ENCODE data around the gene CFAP97.
"Not testable (repeated sequence)": the region's sequence is repeated elsewhere in the genome, so short reads cannot be mapped to it uniquely, and the experiment has no call there.

Gene CFAP97

DNA sequence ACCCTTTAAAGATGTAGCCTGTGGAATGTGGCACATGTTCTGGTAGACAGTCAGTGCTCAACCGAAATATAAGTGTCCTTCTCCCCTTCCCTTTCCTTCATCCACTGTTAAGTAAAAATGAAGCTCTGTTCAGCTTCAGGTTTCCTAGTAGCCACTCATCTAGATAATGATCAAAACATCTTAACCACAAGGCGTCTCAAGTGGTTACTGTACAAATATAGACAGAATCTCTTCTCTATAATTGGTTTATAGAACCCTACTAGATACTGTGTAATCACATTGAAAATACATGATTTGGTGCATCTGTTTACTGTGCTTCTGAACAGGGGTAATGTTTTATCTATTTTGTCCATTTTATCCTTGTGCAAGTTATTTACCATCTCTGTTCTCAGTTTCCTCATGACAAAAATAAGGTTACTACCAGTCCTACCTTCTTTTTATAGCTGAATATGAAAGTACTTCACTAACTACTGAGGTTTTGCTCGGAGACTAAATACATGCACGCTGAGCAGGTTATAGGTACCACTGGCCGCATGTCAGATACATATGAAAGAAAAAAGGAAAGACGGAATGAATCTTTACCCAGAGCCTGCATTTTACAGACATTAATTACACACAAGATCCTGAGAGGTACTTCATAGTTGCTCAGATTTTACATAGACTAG, 81.0 kb downstream of the CFAP97 start:
- no peaks in the 10 kb centered on the region for H3K79me2 ChIP-seq (ENCODE audit: low read length)
- no peak overlapping the region for H3K4me3 ChIP-seq (ENCODE audit: low read length)
- no peaks in the 10 kb centered on the region for H4K20me1 ChIP-seq (ENCODE audit: insufficient read depth, low read length)
- no peak overlapping the region for H3K9ac ChIP-seq (ENCODE audit: low read length)
- H3K27ac ChIP-seq (ENCODE audit: low read length), result no peak overlapping the region
- H3K9me3 ChIP-seq (ENCODE audit: insufficient read depth, low read length), result no peaks in the 10 kb centered on the region
- H3K4me1 ChIP-seq (ENCODE audit: low read length), result no peaks in the 10 kb centered on the region
- no peak for TF ChIP-seq EZH2phosphoT487 (IDR thresholded peaks at IDR 0.05; ENCODE audit: low read depth)
- TF ChIP-seq, protein P1, sequence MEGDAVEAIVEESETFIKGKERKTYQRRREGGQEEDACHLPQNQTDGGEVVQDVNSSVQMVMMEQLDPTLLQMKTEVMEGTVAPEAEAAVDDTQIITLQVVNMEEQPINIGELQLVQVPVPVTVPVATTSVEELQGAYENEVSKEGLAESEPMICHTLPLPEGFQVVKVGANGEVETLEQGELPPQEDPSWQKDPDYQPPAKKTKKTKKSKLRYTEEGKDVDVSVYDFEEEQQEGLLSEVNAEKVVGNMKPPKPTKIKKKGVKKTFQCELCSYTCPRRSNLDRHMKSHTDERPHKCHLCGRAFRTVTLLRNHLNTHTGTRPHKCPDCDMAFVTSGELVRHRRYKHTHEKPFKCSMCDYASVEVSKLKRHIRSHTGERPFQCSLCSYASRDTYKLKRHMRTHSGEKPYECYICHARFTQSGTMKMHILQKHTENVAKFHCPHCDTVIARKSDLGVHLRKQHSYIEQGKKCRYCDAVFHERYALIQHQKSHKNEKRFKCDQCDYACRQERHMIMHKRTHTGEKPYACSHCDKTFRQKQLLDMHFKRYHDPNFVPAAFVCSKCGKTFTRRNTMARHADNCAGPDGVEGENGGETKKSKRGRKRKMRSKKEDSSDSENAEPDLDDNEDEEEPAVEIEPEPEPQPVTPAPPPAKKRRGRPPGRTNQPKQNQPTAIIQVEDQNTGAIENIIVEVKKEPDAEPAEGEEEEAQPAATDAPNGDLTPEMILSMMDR (IDR thresholded peaks at IDR 0.05; ENCODE audit: low read depth, low read length), result no peak
- H3K36me3 ChIP-seq (replicated peaks; ENCODE audit: low read depth, low read length), result no peaks in the 10 kb centered on the region
- H2AFZ ChIP-seq (ENCODE audit: low read depth, low read length), result no peak overlapping the region
- H3K27me3 ChIP-seq (ENCODE audit: low read depth, low read length), result no peaks in the 10 kb centered on the region
- no peak overlapping the region for H3K4me2 ChIP-seq (ENCODE audit: low read length)

DNA sequence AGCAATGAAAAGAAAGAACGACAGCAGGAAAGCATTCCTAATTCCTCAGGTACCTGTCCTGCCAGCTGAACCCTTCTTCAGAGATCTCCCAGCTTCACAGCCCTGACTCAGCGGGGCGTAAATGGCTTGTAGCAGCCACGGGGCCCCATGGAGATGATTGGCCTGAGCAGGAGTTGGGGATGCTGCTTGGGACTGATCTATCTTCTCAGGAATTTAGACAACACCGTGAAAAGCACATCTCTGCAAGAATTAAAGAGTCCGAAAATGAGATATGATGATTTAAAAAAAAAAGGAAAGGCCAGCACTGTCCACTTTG, 83.2 kb downstream of the CFAP97 start:
- Histone ChIP-seq H4K20me1 (ENCODE audit: insufficient read depth, low read length) (no peaks in the 10 kb centered on the region), H2AFZ (ENCODE audit: low read depth, low read length) (no peak overlapping the region), H3K27me3 (ENCODE audit: low read depth, low read length) (no peaks in the 10 kb centered on the region), H3K27ac (ENCODE audit: low read length) (no peak overlapping the region), H3K4me3 (ENCODE audit: low read length) (no peak overlapping the region), H3K9ac (ENCODE audit: low read length) (no peak overlapping the region), H3K4me1 (ENCODE audit: low read length) (no peaks in the 10 kb centered on the region), H3K36me3 (replicated peaks; ENCODE audit: low read depth, low read length) (no peaks in the 10 kb centered on the region), H3K9me3 (ENCODE audit: insufficient read depth, low read length) (no peaks in the 10 kb centered on the region), H3K4me2 (ENCODE audit: low read length) (no peak overlapping the region), H3K79me2 (ENCODE audit: low read length) (no peaks in the 10 kb centered on the region)
- TF ChIP-seq, protein P1 (IDR thresholded peaks at IDR 0.05; ENCODE audit: low read depth, low read length), result no peak
- TF ChIP-seq EZH2phosphoT487 (IDR thresholded peaks at IDR 0.05; ENCODE audit: low read depth), result no peak

DNA sequence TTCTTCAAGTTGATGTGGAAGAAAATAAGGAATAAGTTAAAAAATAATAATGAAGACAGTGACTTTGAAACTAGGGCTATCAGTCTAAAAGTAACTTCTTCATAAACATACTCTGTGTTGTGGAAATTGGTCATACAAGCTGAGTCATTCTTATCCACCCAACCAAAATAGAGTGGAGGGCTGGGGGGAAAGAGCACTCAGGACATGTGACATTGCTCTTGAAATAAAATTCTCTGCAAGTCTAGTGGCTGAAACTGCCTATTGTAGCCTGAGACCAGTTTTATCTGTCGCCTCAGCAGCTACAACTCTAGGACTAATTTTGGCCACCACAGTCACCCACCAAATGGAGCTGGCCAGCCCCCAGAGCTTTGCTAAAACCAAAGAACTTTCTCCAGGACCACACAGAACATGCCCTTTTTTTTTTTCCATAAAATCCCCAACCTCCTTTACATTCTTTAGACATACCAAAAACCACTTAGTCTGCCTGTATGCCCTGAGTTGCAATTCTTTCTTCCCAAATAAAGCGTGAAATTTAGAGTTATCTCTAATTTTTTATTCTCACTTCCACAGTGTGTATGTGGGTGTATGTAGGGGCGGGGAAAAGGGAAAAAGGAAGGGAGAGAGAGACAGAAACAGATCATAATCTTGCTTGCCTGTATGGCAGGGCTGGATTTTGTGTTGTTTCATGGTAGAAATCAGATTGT, 83.7 kb downstream of the CFAP97 start:
- no peak overlapping the region for H2AFZ ChIP-seq (ENCODE audit: low read depth, low read length)
- H3K36me3 ChIP-seq (replicated peaks; ENCODE audit: low read depth, low read length), result no peaks in the 10 kb centered on the region
- H3K27me3 ChIP-seq (ENCODE audit: low read depth, low read length), result no peaks in the 10 kb centered on the region
- no peaks in the 10 kb centered on the region for H3K4me1 ChIP-seq (ENCODE audit: low read length)
- no peak overlapping the region for H3K27ac ChIP-seq (ENCODE audit: low read length)
- H3K9me3 ChIP-seq (ENCODE audit: insufficient read depth, low read length), result no peaks in the 10 kb centered on the region
- H3K4me3 ChIP-seq (ENCODE audit: low read length), result no peak overlapping the region
- H4K20me1 ChIP-seq (ENCODE audit: insufficient read depth, low read length), result no peaks in the 10 kb centered on the region
- H3K4me2 ChIP-seq (ENCODE audit: low read length), result no peak overlapping the region
- no peak for TF ChIP-seq EZH2phosphoT487 (IDR thresholded peaks at IDR 0.05; ENCODE audit: low read depth)
- TF ChIP-seq, protein P1 (IDR thresholded peaks at IDR 0.05; ENCODE audit: low read depth, low read length), result no peak
- H3K79me2 ChIP-seq (ENCODE audit: low read length), result no peaks in the 10 kb centered on the region
- no peak overlapping the region for H3K9ac ChIP-seq (ENCODE audit: low read length)

DNA sequence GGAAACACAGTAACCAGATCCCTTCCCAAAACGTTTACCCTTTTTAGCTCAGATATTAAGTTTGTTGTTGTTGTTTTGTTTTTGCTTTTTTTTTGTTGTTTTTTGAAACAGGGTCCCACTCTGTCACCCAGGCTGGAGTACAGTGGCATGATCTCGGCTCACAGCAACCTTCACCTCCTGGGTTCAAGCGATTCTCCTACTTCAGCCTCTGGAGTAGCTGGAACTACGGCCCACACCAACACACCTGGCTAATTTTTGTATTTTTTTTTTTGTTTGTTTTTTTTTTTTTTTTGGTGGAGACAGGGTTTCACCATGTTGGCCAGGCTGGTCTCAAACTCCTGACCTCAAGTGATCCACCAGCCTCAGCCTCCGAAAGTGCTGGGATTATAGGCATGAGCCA, 84.3 kb downstream of the CFAP97 start:
- not testable (repeated sequence) for H2AFZ ChIP-seq (ENCODE audit: low read depth, low read length); H3K27me3 ChIP-seq (ENCODE audit: low read depth, low read length); H3K4me2 ChIP-seq (ENCODE audit: low read length); H3K9me3 ChIP-seq (ENCODE audit: insufficient read depth, low read length); H3K4me3 ChIP-seq (ENCODE audit: low read length); H4K20me1 ChIP-seq (ENCODE audit: insufficient read depth, low read length); H3K36me3 ChIP-seq (replicated peaks; ENCODE audit: low read depth, low read length); H3K79me2 ChIP-seq (ENCODE audit: low read length); H3K4me1 ChIP-seq (ENCODE audit: low read length); H3K9ac ChIP-seq (ENCODE audit: low read length); H3K27ac ChIP-seq (ENCODE audit: low read length)
